ENCODE data around the gene NUP210.
A peak's percentile ranks its signal among the peaks of the same experiment; 100 is the strongest.
"Not testable (repeated sequence)": the region's sequence is repeated elsewhere in the genome, so short reads cannot be mapped to it uniquely, and the experiment has no call there.

NUP210 gene

DNA sequence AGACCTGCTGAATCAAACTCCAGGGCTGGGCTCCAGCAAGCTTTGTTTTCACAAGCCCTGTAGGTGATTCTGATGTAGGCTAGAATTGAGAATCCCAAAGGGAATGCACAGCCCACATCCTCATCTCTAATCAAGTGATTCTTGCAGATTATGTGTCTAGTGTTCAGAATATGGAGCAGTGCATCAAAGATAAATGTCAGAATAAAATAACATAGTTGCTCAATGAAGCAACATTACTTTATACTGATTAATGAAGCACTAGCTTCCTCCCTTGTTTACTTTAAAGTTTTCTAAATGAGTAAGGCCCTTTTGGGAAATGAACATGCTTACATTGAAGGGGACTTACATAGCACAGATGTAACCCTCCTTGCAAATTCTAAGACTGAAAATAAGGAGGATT, 39.2 kb downstream of the NUP210 start:
- no peak overlapping the region for H3K4me3 ChIP-seq (ENCODE audit: low read depth in 1 of 2, low read length in 2 of 2)
- peaks cover 7% of the 10 kb centered on the region for H4K20me1 ChIP-seq (ENCODE audit: insufficient read depth, low read length)
- H3K27me3 ChIP-seq (ENCODE audit: insufficient read depth, low read length, poor library complexity), result no peaks in the 10 kb centered on the region
- H3K9me3 ChIP-seq (ENCODE audit: insufficient read depth, low read length, severe bottlenecking), result no peaks in the 10 kb centered on the region
- H3K36me3 ChIP-seq (ENCODE audit: insufficient read depth, low read length), result peaks cover 95% of the 10 kb centered on the region
- no peaks in the 10 kb centered on the region; the same call in 1 of the 2 replicates for H3K79me2 ChIP-seq (ENCODE audit: insufficient read depth, low read length)
- H3K4me1 ChIP-seq (ENCODE audit: insufficient read depth, low read length), result no peaks in the 10 kb centered on the region
- H3K27ac ChIP-seq (ENCODE audit: low read length), result no peak overlapping the region
- ATAC-seq (ENCODE audit: insufficient read depth, low read depth) (no peak), DNase-seq (no peak)
- H3K9ac ChIP-seq (ENCODE audit: low read depth, low read length), result no peak overlapping the region
- no peak overlapping the region for H2AFZ ChIP-seq (ENCODE audit: low read depth, low read length)
- H3K4me2 ChIP-seq (ENCODE audit: insufficient read depth, low read length), result no peak overlapping the region
- no peak for TF ChIP-seq EZH2 (IDR thresholded peaks at IDR 0.05; ENCODE audit: borderline replicate concordance, low read depth, low read length, severe bottlenecking)
- TF ChIP-seq CTCF (IDR thresholded peaks at IDR 0.05; ENCODE audit: borderline replicate concordance, extremely low read depth, low read length, poor library complexity, severe bottlenecking), result no peak

DNA sequence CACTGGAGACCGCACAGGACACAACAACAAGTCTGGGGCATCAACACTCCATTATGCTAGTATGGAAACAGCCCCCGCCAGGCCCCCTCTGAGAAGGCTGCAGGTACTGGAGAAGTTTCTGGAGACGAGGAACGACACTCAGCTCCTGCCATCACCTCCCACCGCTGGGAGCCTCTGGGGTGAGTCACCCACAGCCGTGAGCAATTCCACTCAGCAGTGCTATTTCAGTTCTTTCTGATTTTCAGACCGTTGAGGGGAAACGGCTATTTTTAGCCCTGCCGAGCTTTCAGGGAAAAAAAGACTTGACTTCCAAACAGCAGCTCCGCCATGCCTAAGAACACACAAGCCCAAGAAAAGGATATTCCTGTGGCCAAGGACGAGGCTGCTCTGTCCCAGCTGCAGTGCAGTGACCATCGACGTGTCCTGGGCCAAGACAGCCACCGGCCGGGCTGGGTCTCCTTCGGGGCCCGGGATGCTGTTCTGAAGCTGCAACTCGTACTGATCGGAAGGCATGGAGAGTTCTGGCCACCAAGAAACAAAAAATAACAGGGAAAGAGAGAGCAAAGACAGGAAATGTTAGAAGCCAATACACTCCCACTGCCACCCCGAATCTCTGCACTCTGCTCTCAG, 40.8 kb downstream of the NUP210 start:
- TF ChIP-seq CTCF (IDR thresholded peaks at IDR 0.05; ENCODE audit: borderline replicate concordance, extremely low read depth, low read length, poor library complexity, severe bottlenecking) (no peak), EZH2 (IDR thresholded peaks at IDR 0.05; ENCODE audit: borderline replicate concordance, low read depth, low read length, severe bottlenecking) (no peak)
- H3K27ac ChIP-seq (ENCODE audit: low read length), result no peak overlapping the region
- DNase-seq (no peak), ATAC-seq (ENCODE audit: insufficient read depth, low read depth) (no peak)
- no peaks in the 10 kb centered on the region for H3K9me3 ChIP-seq (ENCODE audit: insufficient read depth, low read length, severe bottlenecking)
- H3K36me3 ChIP-seq (ENCODE audit: insufficient read depth, low read length), result peaks cover 94% of the 10 kb centered on the region
- no peaks in the 10 kb centered on the region for H3K4me1 ChIP-seq (ENCODE audit: insufficient read depth, low read length)
- H4K20me1 ChIP-seq (ENCODE audit: insufficient read depth, low read length), result peaks cover 7% of the 10 kb centered on the region
- H3K79me2 ChIP-seq (ENCODE audit: insufficient read depth, low read length), result no peaks in the 10 kb centered on the region
- no peak overlapping the region for H3K9ac ChIP-seq (ENCODE audit: low read depth, low read length)
- H3K4me2 ChIP-seq (ENCODE audit: insufficient read depth, low read length), result no peak overlapping the region
- no peaks in the 10 kb centered on the region for H3K27me3 ChIP-seq (ENCODE audit: insufficient read depth, low read length, poor library complexity)
- no peak overlapping the region for H2AFZ ChIP-seq (ENCODE audit: low read depth, low read length)
- H3K4me3 ChIP-seq (ENCODE audit: low read depth in 1 of 2, low read length in 2 of 2), result no peak overlapping the region

DNA sequence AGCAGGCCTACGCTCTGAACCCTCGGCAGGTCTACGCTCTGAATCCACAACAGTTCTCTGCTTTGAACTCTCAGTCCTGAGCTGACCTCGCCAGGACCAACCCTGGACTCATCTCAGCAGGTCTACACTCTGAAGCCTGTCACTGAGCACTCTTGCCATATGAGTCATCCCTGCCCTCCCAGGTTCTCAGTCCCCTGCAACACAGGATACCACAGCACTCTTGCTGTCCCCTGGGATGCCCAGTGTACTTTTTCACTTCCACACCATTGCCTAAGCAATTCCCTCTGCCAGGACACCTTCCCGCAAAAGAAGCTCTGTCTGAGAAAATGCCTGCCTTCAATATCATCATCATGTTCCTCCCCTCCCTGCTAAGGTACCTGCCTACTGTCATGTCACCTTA, 42.0 kb downstream of the NUP210 start:
- TF ChIP-seq CTCF (IDR thresholded peaks at IDR 0.05; ENCODE audit: borderline replicate concordance, extremely low read depth, low read length, poor library complexity, severe bottlenecking) (no peak), EZH2 (IDR thresholded peaks at IDR 0.05; ENCODE audit: borderline replicate concordance, low read depth, low read length, severe bottlenecking) (no peak)
- H3K27ac ChIP-seq (ENCODE audit: low read length), result no peak overlapping the region
- ATAC-seq (ENCODE audit: insufficient read depth, low read depth) (0 out of 3 replicates have a peak, but pooled peaks have one; percentile 25), DNase-seq (no peak)
- no peaks in the 10 kb centered on the region for H3K27me3 ChIP-seq (ENCODE audit: insufficient read depth, low read length, poor library complexity)
- H3K4me3 ChIP-seq (ENCODE audit: low read depth in 1 of 2, low read length in 2 of 2), result no peak overlapping the region
- no peak overlapping the region for H3K4me2 ChIP-seq (ENCODE audit: insufficient read depth, low read length)
- no peak overlapping the region for H3K9ac ChIP-seq (ENCODE audit: low read depth, low read length)
- peaks cover 97% of the 10 kb centered on the region for H3K36me3 ChIP-seq (ENCODE audit: insufficient read depth, low read length)
- H3K79me2 ChIP-seq (ENCODE audit: insufficient read depth, low read length), result no peaks in the 10 kb centered on the region
- no peak overlapping the region for H2AFZ ChIP-seq (ENCODE audit: low read depth, low read length)
- no peaks in the 10 kb centered on the region for H3K9me3 ChIP-seq (ENCODE audit: insufficient read depth, low read length, severe bottlenecking)
- H4K20me1 ChIP-seq (ENCODE audit: insufficient read depth, low read length), result peaks cover 11% of the 10 kb centered on the region
- no peaks in the 10 kb centered on the region for H3K4me1 ChIP-seq (ENCODE audit: insufficient read depth, low read length)

DNA sequence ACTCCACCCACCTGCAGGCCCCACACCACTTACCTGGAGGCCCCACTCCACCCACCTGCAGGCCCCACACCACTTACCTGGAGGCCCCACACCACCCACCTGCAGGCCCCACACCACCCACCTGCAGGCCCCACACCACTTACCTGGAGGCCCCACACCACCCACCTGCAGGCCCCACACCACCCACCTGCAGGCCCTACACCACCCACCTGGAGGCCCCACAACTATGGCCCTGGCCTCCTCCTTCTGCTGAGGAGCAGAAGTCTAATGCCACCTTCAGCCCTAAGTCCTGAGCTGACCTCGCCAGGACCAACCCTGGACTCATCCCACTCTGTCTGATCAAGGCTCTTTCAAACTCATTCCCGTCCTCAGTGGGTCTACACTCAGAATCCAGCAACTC, 42.4 kb downstream of the NUP210 start:
- not testable (repeated sequence) for H3K27ac ChIP-seq (ENCODE audit: low read length)
- H3K36me3 ChIP-seq (ENCODE audit: insufficient read depth, low read length), result peaks cover 97% of the 10 kb centered on the region
- ATAC-seq (ENCODE audit: insufficient read depth, low read depth), result 0 out of 3 replicates have a peak, but pooled peaks have one; percentile 29

More for the DNA sequence above, 42.4 kb downstream of the NUP210 start:
- not testable (repeated sequence) for H3K9ac ChIP-seq (ENCODE audit: low read depth, low read length); H3K4me2 ChIP-seq (ENCODE audit: insufficient read depth, low read length); H3K4me1 ChIP-seq (ENCODE audit: insufficient read depth, low read length); DNase-seq; H3K27me3 ChIP-seq (ENCODE audit: insufficient read depth, low read length, poor library complexity); H3K9me3 ChIP-seq (ENCODE audit: insufficient read depth, low read length, severe bottlenecking); H3K4me3 ChIP-seq (ENCODE audit: low read depth in 1 of 2, low read length in 2 of 2); H3K79me2 ChIP-seq (ENCODE audit: insufficient read depth, low read length); H2AFZ ChIP-seq (ENCODE audit: low read depth, low read length)
- peaks cover 11% of the 10 kb centered on the region for H4K20me1 ChIP-seq (ENCODE audit: insufficient read depth, low read length)
